Stimulated activated CD8-positive, alpha-beta memory T cell treated with anti-CD3 and anti-CD28 coated beads, Interleukin-7, amount 100 ng/mL, for 48 hours (primary cell): Measurements from ENCODE around the gene ERC2.

Source experiments
- DNase-seq, 2 donors: peaks; one replicate each; pipeline ENCODE4 v3.0.0-alpha.2; 2020; ENCODE audit warnings: low read depth in 1 of 2; ENCODE audit errors: extremely low read depth in 1 of 2

ERC2 gene

GRCh38 chr3:56260262-56260661 is 208.0 kb downstream of the ERC2 start:
- DNase-seq = no peak

- DNase-seq = no peak
Measured at GRCh38 chr3:56257826-56258225, 210.4 kb downstream of the ERC2 start.

- DNase-seq = no peak
Measured at GRCh38 chr3:56254835-56255234, 213.4 kb downstream of the ERC2 start.

DNA sequence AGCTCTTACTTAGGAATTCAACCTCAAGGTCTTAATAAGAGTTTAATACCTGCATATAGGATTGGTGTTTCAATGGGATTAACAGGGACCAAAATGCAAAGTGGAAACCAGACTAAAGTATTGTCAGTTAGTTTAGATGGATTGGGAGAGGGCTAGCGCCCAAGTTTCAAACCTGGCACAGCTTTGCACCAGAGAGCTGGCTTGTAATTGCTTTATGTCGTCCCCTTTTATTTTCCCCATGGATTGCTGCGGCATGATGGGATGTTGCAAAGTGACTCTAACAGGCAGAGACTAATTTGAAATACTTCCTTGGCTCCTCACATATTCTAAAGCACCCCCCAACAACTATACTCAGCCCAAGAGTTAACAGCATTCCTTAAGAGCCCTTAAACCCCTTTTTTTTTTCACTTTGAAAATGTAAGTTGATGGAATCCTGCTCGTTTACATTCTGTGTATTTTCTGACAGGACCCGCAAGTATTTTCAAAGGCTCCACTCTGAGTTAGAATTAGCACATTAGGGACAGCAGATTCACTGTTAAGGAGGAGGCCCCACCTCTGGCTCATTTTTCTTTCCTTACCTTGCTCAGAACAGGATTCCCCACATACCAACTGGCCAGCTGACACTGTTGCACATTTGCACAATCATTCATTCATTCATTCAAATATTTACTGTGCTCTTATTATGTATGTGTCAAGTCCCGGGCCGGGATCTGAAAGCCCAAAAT is 214.2 kb downstream of the ERC2 start:
- no peak for DNase-seq

GRCh38 chr3:56251343-56251945 is 216.8 kb downstream of the ERC2 start:
- no peak for DNase-seq

DNA sequence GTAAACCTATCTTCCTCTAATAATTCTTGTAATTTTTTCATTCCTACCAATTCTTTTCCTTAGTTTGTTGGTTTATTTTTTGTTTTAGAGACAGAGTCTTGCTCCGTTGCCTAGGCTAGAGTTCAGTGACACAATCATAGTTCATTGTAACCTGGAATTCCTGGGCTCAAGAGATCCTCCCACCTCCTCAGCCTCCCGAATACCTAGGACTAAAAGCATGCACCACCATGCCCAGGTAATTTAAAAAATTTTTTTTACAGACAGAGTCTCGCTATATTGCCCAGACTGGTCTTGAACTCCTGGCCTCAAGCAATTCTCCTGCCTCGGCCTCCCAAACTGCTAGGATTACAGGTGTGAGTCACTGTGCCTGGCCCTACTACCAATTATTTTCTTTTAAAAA is 220.2 kb downstream of the ERC2 start:
- no peak for DNase-seq

DNA sequence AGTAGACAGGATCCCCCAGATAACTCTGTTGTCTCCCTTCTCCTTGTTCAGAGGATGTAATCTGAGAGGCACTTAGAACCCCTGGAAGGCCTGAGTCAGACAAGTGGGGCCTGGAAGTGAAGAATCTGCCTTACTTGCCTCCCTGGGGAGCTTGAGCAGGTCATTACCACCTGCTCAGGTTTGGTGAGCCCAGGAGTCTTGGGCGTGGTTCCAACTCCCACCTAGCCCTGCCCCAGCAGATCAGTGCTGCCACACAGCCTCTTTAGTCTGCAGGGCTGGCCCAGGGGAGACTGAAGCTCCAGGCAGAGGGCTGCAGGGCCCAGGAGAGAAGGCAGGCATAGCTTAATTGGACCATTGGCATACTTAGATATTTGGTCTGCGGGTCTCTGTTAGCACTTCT is 230.0 kb downstream of the ERC2 start:
- no peak for DNase-seq

GRCh38 chr3:56233742-56234141 is 234.5 kb downstream of the ERC2 start:
- no peak for DNase-seq

DNA sequence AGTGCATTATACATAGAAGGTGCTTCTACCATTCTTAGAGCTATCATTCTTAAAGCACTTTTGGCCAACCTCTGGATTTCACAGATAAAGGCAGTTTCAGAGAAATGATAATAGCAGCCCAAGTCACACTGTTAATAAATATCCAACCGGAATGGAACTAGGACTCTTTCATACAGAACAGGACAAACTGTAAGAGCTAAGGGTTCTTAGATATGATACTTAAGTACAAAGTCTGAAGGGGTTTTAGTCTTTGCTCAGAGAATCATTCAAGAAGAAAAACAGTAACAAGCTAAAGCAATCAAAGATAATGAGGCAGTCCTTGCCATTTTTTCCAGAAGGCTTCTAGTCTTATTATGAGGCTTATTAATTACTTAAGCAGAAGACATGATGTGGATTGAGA is 239.0 kb downstream of the ERC2 start:
- no peak for DNase-seq

DNA sequence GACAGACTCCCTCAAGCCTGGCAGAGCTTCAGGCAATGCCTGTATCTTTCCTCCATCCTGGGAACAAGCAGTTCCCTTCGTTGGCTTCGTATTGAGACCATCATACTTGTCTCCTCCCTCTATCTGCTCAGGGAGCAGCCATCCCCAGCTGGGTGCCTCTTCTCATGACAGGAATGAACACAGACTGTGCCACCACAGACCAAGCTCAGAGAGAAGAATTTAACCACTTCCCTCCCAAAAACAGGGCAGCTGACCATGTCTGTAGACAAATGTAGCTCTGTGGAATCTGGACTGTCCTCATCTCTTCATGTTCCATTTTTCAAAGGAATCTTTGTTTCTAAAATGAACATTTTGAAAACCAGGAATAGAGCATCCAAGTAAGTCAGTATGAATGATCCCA is 245.4 kb downstream of the ERC2 start:
- no peak for DNase-seq

DNA sequence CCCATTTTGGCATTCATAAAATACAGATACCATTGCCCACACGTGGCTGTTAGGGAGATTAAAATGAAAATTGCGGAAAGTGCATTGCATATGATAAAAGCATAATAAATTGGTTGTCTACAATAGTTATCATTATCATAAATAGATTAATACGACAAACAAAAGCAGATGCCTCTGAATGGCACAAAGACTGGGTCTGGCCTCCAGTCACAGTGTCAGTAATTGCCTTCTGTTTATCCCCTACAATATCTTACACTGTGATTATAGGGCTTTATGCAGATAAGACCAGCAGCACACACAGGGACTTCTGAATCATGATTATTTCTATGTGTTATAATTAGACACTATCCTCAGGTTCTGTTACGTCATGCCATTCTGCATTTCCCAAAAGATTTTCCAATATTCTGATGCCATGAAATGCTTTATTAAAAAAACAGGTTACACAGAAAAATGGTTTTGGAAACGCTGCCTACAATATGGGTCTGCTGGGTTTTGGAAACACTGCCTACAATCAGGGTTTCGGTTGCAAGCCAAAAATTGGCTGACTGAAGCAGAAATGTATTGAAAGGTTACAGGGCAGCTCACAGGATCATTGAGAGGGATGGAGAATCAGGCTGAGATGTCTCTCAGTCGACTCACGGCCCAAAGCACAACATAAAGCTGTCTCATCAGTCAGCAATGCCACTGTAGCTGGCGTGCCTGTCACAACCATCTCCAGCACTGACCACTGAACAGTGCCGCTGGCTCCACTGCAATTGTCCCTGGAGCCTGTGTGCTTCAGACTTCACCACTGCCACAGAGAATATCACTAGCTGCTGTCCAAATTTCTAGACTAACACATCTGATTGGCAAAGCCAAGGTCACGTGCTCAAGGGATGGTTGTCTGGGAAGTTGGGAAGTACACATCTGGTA is 248.1 kb downstream of the ERC2 start:
- DNase-seq = no peak

DNA sequence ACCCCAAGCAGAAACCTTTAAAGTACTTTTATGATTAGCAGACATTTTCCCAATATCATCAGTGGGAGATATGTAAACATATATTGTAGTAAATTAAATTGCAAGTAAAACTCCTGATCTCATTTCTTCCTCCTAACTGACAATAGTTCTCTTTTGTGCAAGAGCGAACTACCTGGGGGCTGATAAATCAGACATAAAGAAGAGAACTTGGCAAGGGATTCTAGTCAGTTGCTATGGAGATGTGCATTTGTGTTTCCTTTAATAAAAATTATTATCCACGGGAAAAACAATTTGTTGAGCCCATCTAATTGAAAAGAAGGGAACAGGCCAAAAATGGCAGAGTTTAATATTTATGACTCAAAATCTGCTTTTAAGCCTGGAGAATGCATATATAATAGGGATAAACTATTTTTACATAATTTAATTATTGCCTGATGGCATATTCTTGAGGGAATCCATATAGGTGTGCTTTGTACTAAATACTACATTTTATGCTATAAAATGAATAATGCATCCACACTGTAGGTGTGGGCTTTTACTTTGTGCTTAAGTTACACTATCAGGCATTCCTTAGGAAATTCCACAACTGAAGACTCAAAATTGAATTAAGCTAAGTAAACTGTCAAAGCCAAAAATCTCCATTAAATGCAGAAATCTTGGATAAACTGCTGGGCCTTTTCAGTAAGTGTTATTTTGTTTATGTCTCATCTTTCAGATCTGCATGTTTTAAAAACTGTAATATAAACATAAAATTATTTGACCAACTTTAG is 258.1 kb downstream of the ERC2 start:
- DNase-seq = no peak

DNA sequence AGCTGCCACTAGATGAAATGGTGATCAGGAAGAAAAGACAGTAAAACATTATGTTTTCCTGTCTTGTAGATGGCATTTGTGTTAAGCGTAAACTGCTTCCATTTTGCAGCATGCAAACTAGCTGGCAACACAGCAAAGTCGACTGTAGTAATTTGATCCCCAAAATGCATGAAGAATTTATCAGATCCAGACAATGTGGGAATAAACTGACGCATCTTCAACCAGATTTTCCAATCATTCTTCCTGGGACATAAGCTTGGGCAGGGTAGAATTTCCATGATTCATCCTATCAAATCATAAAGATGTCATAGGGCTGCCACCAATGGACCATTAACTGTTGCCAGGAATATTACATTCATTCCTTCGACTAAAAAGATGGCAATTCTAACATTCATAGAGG is 260.3 kb downstream of the ERC2 start:
- DNase-seq = no peak

DNA sequence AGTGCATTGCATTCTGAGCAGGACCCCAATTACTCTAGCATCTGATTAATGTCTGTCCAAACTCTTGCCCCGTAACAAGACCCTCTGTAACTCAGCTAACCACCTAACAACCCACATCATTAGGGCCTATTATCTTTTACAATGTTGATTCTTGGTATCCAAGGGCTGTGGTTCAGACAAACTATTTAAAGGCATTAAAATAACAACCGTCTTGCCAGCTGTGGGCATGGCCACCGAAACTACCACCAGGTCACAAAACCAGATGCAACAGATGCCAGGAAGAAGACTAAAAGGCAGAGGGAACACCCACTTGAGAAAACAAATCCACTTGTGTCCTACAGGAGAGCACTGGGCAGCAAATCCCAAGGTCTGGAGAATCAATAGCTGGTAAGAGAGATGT is 262.9 kb downstream of the ERC2 start:
- DNase-seq = no peak

- DNase-seq = no peak
Measured at GRCh38 chr3:56202997-56203396, 265.3 kb downstream of the ERC2 start.

GRCh38 chr3:56201407-56201806 is 266.9 kb downstream of the ERC2 start:
- no peak for DNase-seq

GRCh38 chr3:56200251-56200650 is 268.0 kb downstream of the ERC2 start:
- DNase-seq = no peak

DNA sequence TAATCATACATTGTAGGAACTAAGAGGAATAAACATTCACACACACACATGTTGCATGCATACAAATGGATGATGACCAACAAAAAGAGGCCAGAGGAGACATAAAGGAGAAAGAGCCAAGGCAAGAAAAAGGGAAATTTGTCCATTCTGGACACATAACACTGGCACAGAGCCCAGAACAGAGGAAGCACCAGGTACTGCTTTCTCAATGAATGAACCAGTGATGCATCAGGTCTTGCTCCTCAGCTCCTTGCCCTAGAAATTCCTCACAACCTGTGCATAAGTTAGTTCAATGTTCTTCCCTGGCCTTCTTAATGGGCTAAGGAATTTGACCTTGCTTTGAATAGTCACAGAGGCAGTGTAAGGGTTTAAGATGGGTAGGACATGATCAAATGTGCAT is 270.3 kb downstream of the ERC2 start:
- DNase-seq = no peak

DNA sequence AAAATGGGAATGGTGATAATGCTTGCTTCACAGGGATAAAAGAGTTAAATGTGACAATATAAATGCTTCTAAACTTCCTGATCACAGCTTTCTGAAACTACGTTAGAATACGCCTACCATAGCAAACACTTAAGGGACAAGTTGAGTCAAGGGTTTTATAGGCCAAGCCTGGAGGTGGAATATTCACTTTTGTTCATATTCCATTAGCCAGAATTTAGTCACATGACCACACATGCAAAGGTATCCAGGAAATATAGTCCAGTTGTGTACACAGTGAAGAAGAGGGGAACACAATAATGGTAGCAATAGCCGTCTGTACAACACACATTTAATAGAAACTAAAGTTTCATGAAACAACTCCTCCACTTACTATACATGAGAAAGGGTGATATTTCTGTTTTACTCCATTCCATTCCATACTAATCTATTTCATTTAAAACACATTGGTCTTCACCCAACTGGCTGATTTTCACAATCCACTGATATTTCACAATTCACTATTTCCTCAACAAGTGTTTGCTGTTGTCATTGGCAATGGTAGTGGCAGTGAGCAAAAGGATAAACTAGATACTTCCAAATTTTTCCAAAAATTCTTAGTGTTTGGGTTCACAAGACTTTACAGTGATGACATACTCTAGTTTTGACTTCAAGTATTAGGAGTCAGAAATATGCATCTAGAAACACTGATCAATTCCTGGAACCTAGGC is 270.9 kb downstream of the ERC2 start:
- DNase-seq = no peak

- DNase-seq = no peak
Measured at GRCh38 chr3:56196700-56197099, 271.6 kb downstream of the ERC2 start.
